GM19043 (cell line): ENCODE data around the gene SERPIND1.
A peak's percentile ranks its signal among the peaks of the same experiment; 100 is the strongest.
"Not testable (repeated sequence)": the region's sequence is repeated elsewhere in the genome, so short reads cannot be mapped to it uniquely, and the experiment has no call there.

Experiments used
- ATAC-seq: cut with Tn5 transposase; IDR thresholded peaks from one replicate; pipeline ENCODE4 v1.9.1; 2021; ENCODE audit warnings: low read depth; ENCODE audit not compliant: unreplicated experiment

SERPIND1 gene

GRCh38 chr22:20746431-20747189, 27.3 kb upstream of the SERPIND1 start:
- no peak for ATAC-seq

- ATAC-seq: no peak
Observed at GRCh38 chr22:20747223-20747622, 26.7 kb upstream of the SERPIND1 start.

- no peak for ATAC-seq
Observed at GRCh38 chr22:20748082-20748481, 25.8 kb upstream of the SERPIND1 start.

GRCh38 chr22:20748731-20749428, 25.0 kb upstream of the SERPIND1 start:
- peak; percentile 56 for ATAC-seq

- no peak for ATAC-seq
Observed at GRCh38 chr22:20749453-20749852, 24.5 kb upstream of the SERPIND1 start.

- no peak for ATAC-seq
Observed at GRCh38 chr22:20750461-20751184, 23.3 kb upstream of the SERPIND1 start.

- no peak for ATAC-seq
Observed at GRCh38 chr22:20751185-20751851, 22.6 kb upstream of the SERPIND1 start.

GRCh38 chr22:20752104-20752741, 21.7 kb upstream of the SERPIND1 start:
- no peak for ATAC-seq

- no peak for ATAC-seq
Observed at GRCh38 chr22:20752873-20753272, 21.0 kb upstream of the SERPIND1 start.

GRCh38 chr22:20756846-20757245, 17.1 kb upstream of the SERPIND1 start:
- ATAC-seq: no peak

GRCh38 chr22:20758688-20759087, 15.2 kb upstream of the SERPIND1 start:
- no peak for ATAC-seq

- ATAC-seq: no peak
Observed at GRCh38 chr22:20760084-20760483, 13.8 kb upstream of the SERPIND1 start.

GRCh38 chr22:20761536-20761935, 12.4 kb upstream of the SERPIND1 start:
- no peak for ATAC-seq

GRCh38 chr22:20762233-20762796, 11.6 kb upstream of the SERPIND1 start:
- ATAC-seq: no peak

GRCh38 chr22:20763630-20764470, 10.1 kb upstream of the SERPIND1 start:
- ATAC-seq: no peak

- no peak for ATAC-seq
Observed at GRCh38 chr22:20764471-20764720, 9.5 kb upstream of the SERPIND1 start.

GRCh38 chr22:20764729-20765128, 9.2 kb upstream of the SERPIND1 start:
- ATAC-seq: no peak

GRCh38 chr22:20765938-20766337, 8.0 kb upstream of the SERPIND1 start:
- no peak for ATAC-seq

GRCh38 chr22:20766530-20766929, 7.4 kb upstream of the SERPIND1 start:
- ATAC-seq: no peak

GRCh38 chr22:20769496-20769826, 4.5 kb upstream of the SERPIND1 start:
- not testable (repeated sequence) for ATAC-seq
